SK-N-MC (cell line): ENCODE data around the gene BICC1.

ENCODE experiments used
- DNase-seq: peaks from one replicate; pipeline ENCODE4 v3.0.0-alpha.2; 2011; ENCODE audit warnings: low read depth, low spot score
- H3K27ac ChIP-seq: fragments of 200-600 bp; sonication (generic); 2 replicates; pipeline ENCODE4 v1.5.1; 2016; ENCODE audit warnings: mixed run types
- H3K36me3 ChIP-seq: fragments of 200-600 bp; sonication (generic); 2 replicates; pipeline ENCODE4 v1.6.1; 2017; ENCODE audit warnings: antibody characterized with exemption, low read length, mixed read lengths; ENCODE audit not compliant: insufficient read depth
- H3K4me3 ChIP-seq: fragments of 200-600 bp; sonication (generic); 2 replicates; pipeline ENCODE4 v1.5.1; 2016
- H3K9ac ChIP-seq: fragments of 200-600 bp; sonication (generic); 2 replicates; pipeline ENCODE4 v1.8.0; 2017; ENCODE audit warnings: mixed run types, mixed read lengths; ENCODE audit not compliant: insufficient read length
- H3K9me3 ChIP-seq: fragments of 200-600 bp; sonication (generic); 2 replicates; pipeline ENCODE4 v1.6.1; 2017; ENCODE audit warnings: low read depth, mild to moderate bottlenecking, antibody characterized with exemption, low read length, moderate library complexity, mixed read lengths
- EZH2 ChIP-seq: fragments of 200-600 bp; sonication (generic); IDR thresholded peaks from one replicate; pipeline ENCODE4 v1.6.1; 2017; ENCODE audit warnings: antibody characterized with exemption
- FOXP2 ChIP-seq: optimal IDR thresholded peaks from 2 replicates; pipeline ENCODE3; 2011; ENCODE audit warnings: mild to moderate bottlenecking, moderate library complexity; ENCODE audit not compliant: insufficient read depth; ENCODE audit errors: extremely low read length, control extremely low read depth
- POLR2AphosphoS5 ChIP-seq: IDR thresholded peaks from 2 replicates; pipeline ENCODE4 v1.6.1; 2012; ENCODE audit warnings: mild to moderate bottlenecking, low read depth, low read length, borderline replicate concordance

The BICC1 gene

DNA sequence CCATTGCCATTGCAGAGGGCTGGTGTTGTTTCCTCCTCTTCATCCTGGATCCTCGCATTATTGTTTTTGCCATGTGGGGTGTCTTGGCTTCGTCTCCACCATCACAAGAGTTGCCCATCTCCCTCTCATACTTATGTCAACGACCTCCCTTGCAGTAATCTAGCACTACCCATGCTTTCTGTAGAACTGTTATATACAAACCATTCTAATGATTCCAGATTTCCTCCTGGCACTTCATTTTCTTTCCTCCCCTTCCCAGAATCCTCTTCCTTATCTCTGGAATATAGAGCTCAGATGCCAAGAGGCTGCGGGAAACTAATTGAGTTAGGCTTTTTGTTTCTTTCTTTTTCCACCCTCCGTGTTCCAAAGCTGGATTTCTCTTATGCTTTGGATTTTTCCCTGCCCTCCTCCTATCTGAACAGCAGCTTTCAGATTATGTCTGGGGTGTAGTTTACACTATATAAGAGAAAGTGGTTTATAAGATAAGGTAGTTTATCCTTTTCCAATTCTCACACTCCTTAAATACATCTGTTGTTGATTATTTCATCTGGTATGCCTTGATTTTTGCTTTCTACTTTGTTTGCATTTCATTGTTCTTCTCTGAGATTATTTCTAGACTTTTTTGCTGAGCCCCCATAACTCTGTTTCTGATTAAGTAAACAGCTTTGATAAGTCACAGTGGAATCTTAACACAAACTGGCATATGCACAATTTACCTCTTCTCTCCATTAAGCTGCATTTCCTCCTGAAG is 264.1 kb downstream of the BICC1 start:
- TF ChIP-seq EZH2 = no peak
- no peak for TF ChIP-seq POLR2AphosphoS5
- no peak for TF ChIP-seq FOXP2
- no peak overlapping the region for H3K27ac ChIP-seq
- H3K36me3 ChIP-seq = no peaks in the 10 kb centered on the region
- no peaks in the 10 kb centered on the region for H3K9me3 ChIP-seq
- no peak for DNase-seq
- H3K9ac ChIP-seq = no peak overlapping the region
- no peak overlapping the region for H3K4me3 ChIP-seq

DNA sequence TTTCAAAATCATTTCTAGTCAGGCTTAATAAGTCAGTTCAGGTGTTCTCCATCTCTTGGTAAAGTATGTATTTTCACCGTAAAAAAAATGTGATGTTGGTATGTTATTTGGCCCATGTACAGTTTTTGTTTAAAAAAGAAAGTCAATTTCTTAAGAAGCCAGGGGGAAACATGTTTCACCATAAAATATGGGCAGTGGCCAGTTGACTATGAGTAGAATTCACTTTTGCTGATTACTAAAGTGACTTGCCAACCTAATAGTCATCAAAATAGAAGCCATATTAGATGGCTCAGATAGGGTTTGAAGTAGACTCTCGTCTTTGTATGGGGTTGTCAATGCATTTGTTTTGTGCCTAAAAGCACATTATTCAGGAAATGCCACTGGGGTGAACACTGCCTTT is 266.3 kb downstream of the BICC1 start:
- DNase-seq = no peak
- no peak overlapping the region for H3K27ac ChIP-seq
- TF ChIP-seq EZH2 (no peak), POLR2AphosphoS5 (no peak), FOXP2 (no peak)
- no peaks in the 10 kb centered on the region for H3K36me3 ChIP-seq
- no peaks in the 10 kb centered on the region for H3K9me3 ChIP-seq
- no peak overlapping the region for H3K4me3 ChIP-seq
- H3K9ac ChIP-seq = no peak overlapping the region

DNA sequence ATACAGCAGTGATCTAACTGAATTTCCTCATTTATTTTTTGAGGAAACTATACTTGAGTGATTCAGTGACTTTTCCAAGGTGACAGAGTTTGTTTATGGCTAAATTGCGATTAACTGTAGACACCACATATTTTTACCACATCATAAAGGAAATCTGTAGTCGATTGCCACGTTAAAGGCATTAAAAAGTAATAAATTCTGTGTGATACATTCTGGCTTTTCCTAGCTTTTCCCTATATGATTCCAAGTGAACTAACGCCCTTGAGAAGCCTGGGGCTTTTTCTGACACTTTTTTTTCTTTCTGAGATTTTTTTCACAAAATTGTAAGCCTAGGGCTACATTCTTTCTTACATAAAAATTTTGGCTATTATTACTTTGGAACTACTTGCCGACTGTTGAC is 266.9 kb downstream of the BICC1 start:
- H3K9me3 ChIP-seq = no peaks in the 10 kb centered on the region
- TF ChIP-seq FOXP2 (no peak), EZH2 (no peak), POLR2AphosphoS5 (no peak)
- no peak overlapping the region for H3K9ac ChIP-seq
- DNase-seq = no peak
- no peak overlapping the region for H3K4me3 ChIP-seq
- H3K36me3 ChIP-seq = no peaks in the 10 kb centered on the region
- no peak overlapping the region for H3K27ac ChIP-seq

DNA sequence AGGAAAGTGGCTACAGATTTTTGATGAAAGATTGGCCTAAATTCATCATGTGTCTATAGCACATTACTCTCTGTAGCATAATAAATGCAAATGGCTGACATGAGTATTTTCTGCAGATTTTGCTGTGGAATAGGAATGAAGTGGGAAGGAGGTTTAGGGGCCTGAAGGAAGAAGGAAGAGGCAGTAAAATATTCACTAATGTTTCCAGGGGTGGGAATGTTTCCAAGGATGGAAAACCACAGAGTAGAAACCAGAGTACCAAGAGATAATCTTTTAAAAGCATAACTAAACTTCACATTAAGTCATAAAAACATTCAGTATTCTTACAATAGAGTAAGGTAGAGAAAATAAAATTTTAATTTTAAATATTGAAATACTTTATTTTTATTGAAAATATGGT is 267.8 kb downstream of the BICC1 start:
- Histone ChIP-seq H3K27ac (no peak overlapping the region), H3K9me3 (no peaks in the 10 kb centered on the region), H3K9ac (no peak overlapping the region), H3K4me3 (peak overlapping the region; percentile 15; the same call in 1 of the 2 replicates), H3K36me3 (no peaks in the 10 kb centered on the region)
- DNase-seq = peak; percentile 8
- TF ChIP-seq POLR2AphosphoS5 (no peak), FOXP2 (no peak), EZH2 (no peak)

DNA sequence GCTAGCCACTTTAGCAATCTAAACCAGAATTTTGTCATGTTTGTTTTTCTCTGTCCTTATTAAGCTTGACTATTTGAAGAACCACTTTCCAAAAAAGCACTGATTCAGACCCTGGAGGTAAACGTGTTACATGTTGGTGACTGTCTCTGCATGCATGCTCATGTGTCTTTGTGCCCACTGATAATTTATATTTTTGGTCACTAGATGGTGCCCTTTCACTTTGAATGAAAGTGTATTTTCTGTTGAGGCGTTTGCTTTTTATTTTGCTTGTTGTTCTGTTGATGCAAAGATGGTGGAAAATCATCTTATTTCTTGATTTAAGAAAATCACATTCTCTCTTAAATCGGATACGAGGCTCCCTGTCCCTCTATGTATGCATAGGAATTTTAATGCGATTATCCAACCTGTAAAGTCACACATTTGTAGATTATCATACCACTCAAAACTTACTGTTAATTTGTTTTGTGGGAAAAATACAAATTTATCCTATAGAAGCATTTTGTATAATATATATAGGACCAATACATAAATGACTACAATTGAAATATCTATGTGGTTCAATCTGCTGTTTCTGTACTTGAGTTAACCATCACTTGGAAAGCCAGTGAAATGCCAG is 269.3 kb downstream of the BICC1 start:
- TF ChIP-seq EZH2 = no peak
- no peak for TF ChIP-seq FOXP2
- TF ChIP-seq POLR2AphosphoS5 = no peak
- no peak overlapping the region for H3K27ac ChIP-seq
- H3K4me3 ChIP-seq = no peak overlapping the region
- no peaks in the 10 kb centered on the region for H3K36me3 ChIP-seq
- H3K9ac ChIP-seq = no peak overlapping the region
- no peak for DNase-seq
- no peaks in the 10 kb centered on the region for H3K9me3 ChIP-seq

DNA sequence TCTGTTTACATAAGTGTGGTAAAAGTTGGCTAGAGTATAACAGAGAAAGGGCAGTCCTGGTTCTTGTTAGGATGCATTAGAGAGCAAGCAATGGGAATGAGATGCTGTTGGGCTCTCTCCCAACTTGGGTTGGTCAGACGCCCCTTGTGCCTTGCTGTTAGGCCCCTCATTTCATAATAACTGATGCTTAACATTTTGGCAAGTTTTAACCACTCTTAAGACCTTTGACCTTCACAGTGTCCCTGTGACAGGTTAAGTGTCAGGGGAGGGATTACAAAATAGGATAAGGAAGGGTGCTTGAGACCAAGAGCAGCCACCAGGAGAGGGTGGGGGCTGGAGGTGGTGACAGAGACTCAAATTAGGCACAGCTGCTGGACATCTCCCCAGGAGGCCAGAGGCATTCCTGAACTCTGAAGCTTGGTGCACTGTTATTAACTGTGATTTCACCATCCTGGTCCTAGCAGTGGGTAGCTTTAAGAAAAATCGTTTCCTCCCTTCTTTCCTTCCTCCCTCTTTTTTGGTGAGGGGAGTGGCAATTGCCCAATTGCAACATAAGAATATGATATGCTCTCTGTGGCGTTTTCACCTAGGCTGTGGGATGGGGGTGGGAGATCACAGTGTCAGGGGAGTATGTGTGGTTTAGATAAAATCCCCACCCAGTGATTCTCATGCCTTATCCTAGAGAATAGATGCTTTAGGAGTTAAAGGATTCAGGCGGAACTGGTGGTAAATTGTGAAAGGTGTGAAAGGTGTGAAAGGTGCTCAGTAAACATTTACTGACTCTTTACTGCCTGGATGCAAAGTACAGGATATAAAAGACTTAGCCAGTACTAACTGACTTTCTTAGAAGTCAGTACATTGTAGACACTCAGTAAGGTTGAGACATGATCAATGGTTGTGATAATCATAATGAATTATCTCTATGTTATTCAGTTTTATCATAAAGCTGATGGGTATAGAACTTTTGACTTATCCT is 270.5 kb downstream of the BICC1 start:
- Histone ChIP-seq H3K36me3 (no peaks in the 10 kb centered on the region), H3K9ac (no peak overlapping the region), H3K27ac (no peak overlapping the region), H3K9me3 (no peaks in the 10 kb centered on the region), H3K4me3 (no peak overlapping the region)
- no peak for DNase-seq
- TF ChIP-seq FOXP2 (no peak), POLR2AphosphoS5 (no peak), EZH2 (no peak)

DNA sequence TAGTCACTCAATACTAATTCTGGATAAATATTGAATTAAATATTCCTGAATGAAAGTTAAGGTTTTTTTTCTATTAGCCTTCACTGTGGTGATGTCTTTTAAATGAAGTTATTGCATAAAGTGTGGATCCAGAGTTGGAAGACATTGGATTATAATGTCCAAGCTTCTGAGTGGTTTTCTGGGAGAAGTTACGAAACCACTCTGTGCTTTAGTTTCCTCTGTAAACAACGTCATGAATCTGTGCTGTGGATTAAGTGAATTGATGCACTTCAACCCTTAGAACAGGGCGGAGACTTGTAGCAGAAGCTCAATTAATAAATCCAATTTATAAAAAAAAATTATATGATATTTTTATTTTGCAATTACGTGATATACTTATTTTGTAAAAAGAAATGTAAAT is 271.7 kb downstream of the BICC1 start:
- TF ChIP-seq EZH2 (no peak), POLR2AphosphoS5 (no peak), FOXP2 (no peak)
- no peak overlapping the region for H3K9ac ChIP-seq
- no peak for DNase-seq
- no peak overlapping the region for H3K4me3 ChIP-seq
- H3K27ac ChIP-seq = no peak overlapping the region
- H3K36me3 ChIP-seq = no peaks in the 10 kb centered on the region
- H3K9me3 ChIP-seq = no peaks in the 10 kb centered on the region

DNA sequence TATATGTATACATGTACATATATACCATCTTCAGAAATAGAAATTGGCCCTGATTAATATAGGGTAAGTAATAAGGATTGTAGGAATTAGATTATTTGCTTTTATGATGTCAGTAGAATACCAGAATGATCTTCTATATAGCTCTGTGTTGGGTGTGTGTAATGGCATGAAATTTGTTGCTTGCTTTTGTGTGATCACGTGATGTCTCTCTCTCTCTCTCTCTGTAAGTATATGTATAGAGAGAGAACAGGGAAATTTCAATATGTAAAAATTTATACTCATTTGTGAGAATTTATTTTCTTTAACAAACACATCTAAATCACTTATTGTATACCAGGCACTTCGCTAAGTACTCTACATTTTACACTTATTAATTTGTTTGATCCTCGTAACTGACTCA is 272.7 kb downstream of the BICC1 start:
- TF ChIP-seq EZH2 (no peak), FOXP2 (no peak), POLR2AphosphoS5 (no peak)
- Histone ChIP-seq H3K9me3 (no peaks in the 10 kb centered on the region), H3K4me3 (no peak overlapping the region), H3K36me3 (no peaks in the 10 kb centered on the region), H3K27ac (no peak overlapping the region), H3K9ac (no peak overlapping the region)
- no peak for DNase-seq
